ENCODE results near the gene RAB43.

DNA sequence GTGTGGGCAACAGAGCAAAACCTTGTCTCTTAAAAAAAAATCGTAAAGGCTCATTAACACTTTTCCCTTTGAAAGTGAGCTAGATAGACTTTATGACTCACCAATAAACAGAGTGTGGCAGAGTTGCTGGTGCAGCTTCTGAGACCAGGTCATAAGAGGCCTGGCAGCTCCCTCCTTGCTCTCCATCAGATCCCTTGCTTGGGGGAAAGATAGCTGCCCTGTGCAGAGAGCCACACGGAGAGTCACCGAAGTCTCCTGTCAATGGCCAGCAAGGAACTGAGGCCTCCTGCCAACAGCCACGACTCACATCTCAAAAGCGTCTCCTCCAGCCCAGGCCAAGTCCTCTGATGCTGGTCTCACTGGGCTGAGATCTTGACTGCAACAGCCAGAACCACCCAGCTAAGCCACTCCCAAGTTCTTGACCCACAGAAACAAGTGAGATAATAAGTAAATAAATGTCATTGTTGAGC, 69.7 kb downstream of the RAB43 start:
- TF ChIP-seq MXI1 (conservative IDR thresholded peaks at IDR 0.05; ENCODE audit: poor library complexity, severe bottlenecking): no peak
- TF ChIP-seq, protein P1, sequence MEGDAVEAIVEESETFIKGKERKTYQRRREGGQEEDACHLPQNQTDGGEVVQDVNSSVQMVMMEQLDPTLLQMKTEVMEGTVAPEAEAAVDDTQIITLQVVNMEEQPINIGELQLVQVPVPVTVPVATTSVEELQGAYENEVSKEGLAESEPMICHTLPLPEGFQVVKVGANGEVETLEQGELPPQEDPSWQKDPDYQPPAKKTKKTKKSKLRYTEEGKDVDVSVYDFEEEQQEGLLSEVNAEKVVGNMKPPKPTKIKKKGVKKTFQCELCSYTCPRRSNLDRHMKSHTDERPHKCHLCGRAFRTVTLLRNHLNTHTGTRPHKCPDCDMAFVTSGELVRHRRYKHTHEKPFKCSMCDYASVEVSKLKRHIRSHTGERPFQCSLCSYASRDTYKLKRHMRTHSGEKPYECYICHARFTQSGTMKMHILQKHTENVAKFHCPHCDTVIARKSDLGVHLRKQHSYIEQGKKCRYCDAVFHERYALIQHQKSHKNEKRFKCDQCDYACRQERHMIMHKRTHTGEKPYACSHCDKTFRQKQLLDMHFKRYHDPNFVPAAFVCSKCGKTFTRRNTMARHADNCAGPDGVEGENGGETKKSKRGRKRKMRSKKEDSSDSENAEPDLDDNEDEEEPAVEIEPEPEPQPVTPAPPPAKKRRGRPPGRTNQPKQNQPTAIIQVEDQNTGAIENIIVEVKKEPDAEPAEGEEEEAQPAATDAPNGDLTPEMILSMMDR (IDR thresholded peaks at IDR 0.05; ENCODE audit: poor library complexity, severe bottlenecking): no peak
- TF ChIP-seq EZH2 (IDR thresholded peaks at IDR 0.05; ENCODE audit: borderline replicate concordance, insufficient read depth, low read length, poor library complexity, severe bottlenecking): no peak
- TF ChIP-seq TAF1 (IDR thresholded peaks at IDR 0.05; ENCODE audit: low read depth): no peak
- TF ChIP-seq RAD21 (conservative IDR thresholded peaks at IDR 0.05): no peak
